ENCODE measurements around the gene ZMPSTE24. TPM values are rescaled to one million over a fixed set of nuclear protein-coding genes. Genes with fewer than 3 reads are reported as not detected.

ZMPSTE24 gene
- total and polyA plus RNA-seq, 10 of the 15 experiments (the other 5 are each of a cell fraction or from before 2014, with no cell fraction given): 21.5 to 84.4 (median 43.6) TPM

GRCh38 chr1:40232444-40232843 lies 25.6 kb upstream of the ZMPSTE24 start (continued):
- TF ChIP-seq EP300 (IDR thresholded peaks at IDR 0.05; ENCODE audit: borderline replicate concordance in 1 of 2, control insufficient read depth in 1 of 2, low read depth in 2 of 2, low read length in 2 of 2) (peak in 1 of 2 experiments; percentile 34; a peak in 1 of 4 replicates), MTA2 (IDR thresholded peaks at IDR 0.05; ENCODE audit: low read depth) (peak; percentile 50), CHD2 (IDR thresholded peaks at IDR 0.05; ENCODE audit: borderline replicate concordance, low read depth, low read length) (no peak), SPI1 (IDR thresholded peaks at IDR 0.05; ENCODE audit: borderline replicate concordance, insufficient read depth, low read depth, low read length) (peak; percentile 97), NR2C2 (IDR thresholded peaks at IDR 0.05; ENCODE audit: borderline replicate concordance, control insufficient read depth, insufficient read length, low read depth) (no peak), DPF2 (IDR thresholded peaks at IDR 0.05) (peak; percentile 62; the same call in 1 of the 2 replicates), E4F1 (IDR thresholded peaks at IDR 0.05; ENCODE audit: borderline replicate concordance, partially characterized antibody) (no peak), FOXM1 (IDR thresholded peaks at IDR 0.05; ENCODE audit: low read depth, low read length) (peak; percentile 25; the same call in 1 of the 2 replicates), CBFB (IDR thresholded peaks at IDR 0.05; ENCODE audit: low read depth) (peak; percentile 70; the same call in 1 of the 2 replicates), EED (IDR thresholded peaks at IDR 0.05; ENCODE audit: low read depth) (peak; percentile 84), MEF2B (IDR thresholded peaks at IDR 0.05; ENCODE audit: partially characterized antibody, poor library complexity, severe bottlenecking) (peak; percentile 14), SP1 (IDR thresholded peaks at IDR 0.05; ENCODE audit: low read depth, low read length) (no peak), CBX5 (IDR thresholded peaks at IDR 0.05; ENCODE audit: low read depth) (no peak), HDAC2 (IDR thresholded peaks at IDR 0.05) (no peak), ELK1 (IDR thresholded peaks at IDR 0.05; ENCODE audit: low read depth, low read length) (no peak), TCF7 (IDR thresholded peaks at IDR 0.05; ENCODE audit: borderline replicate concordance) (peak; percentile 93), ATF2 (IDR thresholded peaks at IDR 0.05; ENCODE audit: low read length) (0 out of 2 replicates have a peak, but pooled peaks have one; percentile 20), RUNX3 (IDR thresholded peaks at IDR 0.05; ENCODE audit: low read length) (peak; percentile 93), RB1 (IDR thresholded peaks at IDR 0.05; ENCODE audit: borderline replicate concordance) (no peak), BHLHE40 (IDR thresholded peaks at IDR 0.05; ENCODE audit: borderline replicate concordance in 1 of 2, low read depth in 2 of 2, low read length in 1 of 2) (peak; percentile 19 to 44; a peak in 2 of 4 replicates), PKNOX1 (IDR thresholded peaks at IDR 0.05) (peak; percentile 86), ZBED1 (IDR thresholded peaks at IDR 0.05; ENCODE audit: borderline replicate concordance) (0 out of 2 replicates have a peak, but pooled peaks have one; percentile 53)
- TF ChIP-seq, protein P1, sequence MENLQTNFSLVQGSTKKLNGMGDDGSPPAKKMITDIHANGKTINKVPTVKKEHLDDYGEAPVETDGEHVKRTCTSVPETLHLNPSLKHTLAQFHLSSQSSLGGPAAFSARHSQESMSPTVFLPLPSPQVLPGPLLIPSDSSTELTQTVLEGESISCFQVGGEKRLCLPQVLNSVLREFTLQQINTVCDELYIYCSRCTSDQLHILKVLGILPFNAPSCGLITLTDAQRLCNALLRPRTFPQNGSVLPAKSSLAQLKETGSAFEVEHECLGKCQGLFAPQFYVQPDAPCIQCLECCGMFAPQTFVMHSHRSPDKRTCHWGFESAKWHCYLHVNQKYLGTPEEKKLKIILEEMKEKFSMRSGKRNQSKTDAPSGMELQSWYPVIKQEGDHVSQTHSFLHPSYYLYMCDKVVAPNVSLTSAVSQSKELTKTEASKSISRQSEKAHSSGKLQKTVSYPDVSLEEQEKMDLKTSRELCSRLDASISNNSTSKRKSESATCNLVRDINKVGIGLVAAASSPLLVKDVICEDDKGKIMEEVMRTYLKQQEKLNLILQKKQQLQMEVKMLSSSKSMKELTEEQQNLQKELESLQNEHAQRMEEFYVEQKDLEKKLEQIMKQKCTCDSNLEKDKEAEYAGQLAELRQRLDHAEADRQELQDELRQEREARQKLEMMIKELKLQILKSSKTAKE (IDR thresholded peaks at IDR 0.05; ENCODE audit: low read depth, poor library complexity, severe bottlenecking): peak; percentile 95
